BLaER1 (cell line): ENCODE measurements around the gene ARHGAP26.
"Not testable (repeated sequence)": the region's sequence is repeated elsewhere in the genome, so short reads cannot be mapped to it uniquely, and the experiment has no call there.

ENCODE experiments used
- H3K27ac ChIP-seq: shearing (Covaris generic); formaldehyde crosslinking; 2 replicates; pipeline ENCODE4 v1.8.1; 2022
- H3K27me3 ChIP-seq: shearing (Covaris generic); formaldehyde crosslinking; 2 replicates; pipeline ENCODE4 v1.8.1; 2022
- H3K36me3 ChIP-seq: shearing (Covaris generic); formaldehyde crosslinking; 2 replicates; pipeline ENCODE4 v1.8.1; 2022
- H3K4me1 ChIP-seq: shearing (Covaris generic); formaldehyde crosslinking; 2 replicates; pipeline ENCODE4 v1.8.1; 2022
- H3K4me2 ChIP-seq: shearing (Covaris generic); formaldehyde crosslinking; 2 replicates; pipeline ENCODE4 v1.8.1; 2022
- H3K4me3 ChIP-seq: shearing (Covaris generic); formaldehyde crosslinking; 2 replicates; pipeline ENCODE4 v1.8.1; 2022
- H3K9ac ChIP-seq: shearing (Covaris generic); formaldehyde crosslinking; 2 replicates; pipeline ENCODE4 v1.8.1; 2022
- H3K9me3 ChIP-seq: shearing (Covaris generic); formaldehyde crosslinking; 2 replicates; pipeline ENCODE4 v1.8.1; 2022
- H4K20me1 ChIP-seq: shearing (Covaris generic); formaldehyde crosslinking; 2 replicates; pipeline ENCODE4 v1.8.1; 2022
- Cebpa-rat ChIP-seq: shearing (Covaris generic); IDR thresholded peaks from 2 replicates; pipeline ENCODE4 v1.8.1; 2022

Gene ARHGAP26

DNA sequence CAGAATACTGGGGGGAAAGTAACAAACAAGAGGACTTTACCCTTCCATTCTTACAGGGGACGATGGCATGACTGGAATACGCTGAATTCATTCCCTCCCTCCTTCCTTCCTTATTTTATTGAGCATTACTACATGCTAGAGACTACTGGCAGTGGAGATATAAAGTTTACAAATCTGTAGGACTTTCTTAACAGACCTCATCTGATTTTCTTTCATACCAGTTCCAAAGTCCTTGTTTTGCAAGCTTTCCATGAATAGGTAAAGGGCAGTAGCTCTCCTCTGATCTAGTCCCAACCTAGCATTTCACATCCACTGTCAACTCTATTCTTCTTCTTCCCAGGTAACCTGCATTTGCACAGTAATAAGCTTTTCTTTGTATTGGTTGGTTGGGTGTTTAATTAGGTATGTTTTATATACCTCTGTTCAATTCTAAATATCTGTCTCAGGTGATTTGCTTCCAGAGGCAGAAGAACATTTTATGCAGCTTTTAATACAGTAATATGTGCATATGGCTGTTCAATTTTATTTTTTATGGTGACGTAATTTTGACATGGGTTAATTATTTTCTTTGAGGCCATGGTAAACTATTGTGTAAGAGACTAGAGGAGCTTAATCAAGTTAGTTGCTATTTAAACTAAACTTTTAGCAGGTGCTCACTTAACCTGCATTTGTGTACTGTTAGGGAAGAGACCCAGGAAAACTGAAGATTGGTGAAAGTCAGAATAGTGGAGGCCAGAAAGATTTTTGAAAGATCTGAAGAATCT lies 150.9 kb downstream of the ARHGAP26 start:
- no peak overlapping the region for H3K9ac ChIP-seq
- H4K20me1 ChIP-seq: no peaks in the 10 kb centered on the region
- H3K4me2 ChIP-seq: no peak overlapping the region
- no peaks in the 10 kb centered on the region for H3K9me3 ChIP-seq
- peaks cover 16% of the 10 kb centered on the region; the same call in 1 of the 2 replicates for H3K4me1 ChIP-seq
- H3K36me3 ChIP-seq: no peaks in the 10 kb centered on the region
- H3K27me3 ChIP-seq: no peaks in the 10 kb centered on the region
- H3K4me3 ChIP-seq: no peak overlapping the region
- TF ChIP-seq Cebpa-rat: no peak
- H3K27ac ChIP-seq: no peak overlapping the region

DNA sequence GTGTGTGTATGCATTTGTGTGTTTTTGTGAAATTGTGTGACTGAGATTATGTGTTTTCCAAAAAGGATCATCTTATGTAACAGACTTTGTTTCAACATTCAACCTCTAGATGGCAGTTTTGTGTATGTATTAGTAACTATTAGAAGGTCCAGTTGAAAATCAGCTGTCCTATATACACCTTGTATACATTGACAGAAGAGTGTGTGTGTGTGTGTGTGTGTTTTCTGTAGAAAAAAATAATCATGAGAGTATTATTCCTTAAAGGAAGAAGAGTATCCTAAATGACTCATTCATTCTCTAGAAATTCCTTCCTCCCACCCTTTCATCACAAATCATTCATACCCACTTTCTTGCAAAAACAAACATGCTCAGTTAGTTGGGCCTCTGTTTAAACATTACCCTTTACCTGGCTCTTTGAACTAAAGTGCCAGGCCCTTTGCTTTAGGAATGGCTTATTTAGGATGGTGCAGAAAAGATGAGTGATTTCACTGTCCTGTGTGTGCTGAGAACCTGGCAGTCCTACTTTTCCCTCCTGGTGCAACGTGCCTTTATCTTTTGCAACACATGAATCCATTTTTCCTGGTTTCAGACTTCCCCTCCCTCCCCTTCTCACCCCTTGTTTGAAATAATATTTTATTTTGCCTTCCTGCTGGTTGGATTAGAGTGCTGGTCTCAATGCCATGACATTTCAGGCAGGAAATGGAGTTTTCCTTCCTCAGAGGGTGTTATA lies 152.2 kb downstream of the ARHGAP26 start:
- H3K27ac ChIP-seq: 0 out of 2 replicates have a peak overlapping the region, but pooled peaks have one; percentile 22
- H3K4me2 ChIP-seq: 0 out of 2 replicates have a peak overlapping the region, but pooled peaks have one; percentile 8
- H3K4me1 ChIP-seq: 0 out of 2 replicates have a peak, but pooled peaks cover 14% of the 10 kb centered on the region
- no peaks in the 10 kb centered on the region for H3K9me3 ChIP-seq
- H3K9ac ChIP-seq: no peak overlapping the region
- no peaks in the 10 kb centered on the region for H3K27me3 ChIP-seq
- no peak overlapping the region for H3K4me3 ChIP-seq
- TF ChIP-seq Cebpa-rat: no peak
- H4K20me1 ChIP-seq: no peaks in the 10 kb centered on the region
- H3K36me3 ChIP-seq: no peaks in the 10 kb centered on the region

DNA sequence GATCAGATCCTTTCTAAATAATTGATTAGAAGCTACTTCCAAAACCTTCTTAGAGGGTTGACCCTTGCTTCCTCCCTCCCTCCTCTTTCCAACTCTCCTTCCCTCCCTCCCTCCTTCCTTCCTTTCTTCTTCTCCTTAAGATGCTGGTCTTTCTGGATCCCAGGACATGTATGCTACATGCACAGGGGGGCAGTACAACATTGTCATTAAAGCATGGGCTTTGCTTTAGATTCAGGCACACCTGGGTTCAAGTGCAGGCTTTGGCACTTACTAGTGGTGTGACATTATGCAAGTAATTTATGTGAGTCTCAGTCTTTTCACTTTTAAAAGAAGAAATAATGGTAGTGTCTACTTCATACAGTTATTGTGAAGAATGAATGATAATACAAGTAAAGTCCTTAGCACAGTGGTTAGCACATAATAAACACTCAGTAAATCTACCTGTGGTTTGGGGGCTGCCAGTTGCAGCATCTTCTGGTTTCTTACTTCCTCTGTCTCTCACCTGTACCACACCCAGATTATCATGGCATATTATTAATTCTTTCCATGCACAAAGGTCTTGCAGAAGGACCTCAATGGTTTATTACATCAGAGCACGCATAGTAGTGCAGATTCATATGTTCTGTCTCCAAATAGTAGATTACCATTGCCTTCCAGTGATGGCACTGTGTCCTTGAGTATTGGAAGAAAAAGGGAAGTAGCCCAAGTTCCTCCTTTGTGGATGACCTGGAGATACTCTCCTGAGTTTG lies 154.1 kb downstream of the ARHGAP26 start:
- no peak overlapping the region for H3K4me2 ChIP-seq
- no peak overlapping the region for H3K9ac ChIP-seq
- H3K4me3 ChIP-seq: no peak overlapping the region
- no peak for TF ChIP-seq Cebpa-rat
- H3K27me3 ChIP-seq: no peaks in the 10 kb centered on the region
- H3K27ac ChIP-seq: no peak overlapping the region
- no peaks in the 10 kb centered on the region for H3K36me3 ChIP-seq
- H3K9me3 ChIP-seq: no peaks in the 10 kb centered on the region
- H4K20me1 ChIP-seq: no peaks in the 10 kb centered on the region
- peaks cover 16% of the 10 kb centered on the region for H3K4me1 ChIP-seq

DNA sequence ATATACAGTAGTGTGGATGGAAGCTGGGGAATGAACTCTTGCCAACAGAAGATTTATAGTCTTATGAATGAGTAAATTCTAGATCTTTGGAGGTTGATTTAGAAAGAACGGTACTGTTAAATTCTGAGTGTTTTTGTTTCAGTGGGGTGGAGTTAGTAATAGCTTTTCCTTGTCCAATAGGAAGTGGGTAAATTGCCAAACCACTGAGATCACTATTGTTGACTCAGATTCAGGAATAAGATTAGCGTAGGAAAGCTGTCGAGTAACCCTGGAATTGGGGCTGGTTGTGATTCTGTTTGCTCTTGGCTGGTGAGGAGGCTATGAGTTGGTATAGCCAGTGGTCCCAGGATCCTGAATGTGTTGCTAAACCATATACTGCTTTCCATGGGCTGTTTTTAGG lies 155.6 kb downstream of the ARHGAP26 start:
- H3K4me2 ChIP-seq: no peak overlapping the region

DNA sequence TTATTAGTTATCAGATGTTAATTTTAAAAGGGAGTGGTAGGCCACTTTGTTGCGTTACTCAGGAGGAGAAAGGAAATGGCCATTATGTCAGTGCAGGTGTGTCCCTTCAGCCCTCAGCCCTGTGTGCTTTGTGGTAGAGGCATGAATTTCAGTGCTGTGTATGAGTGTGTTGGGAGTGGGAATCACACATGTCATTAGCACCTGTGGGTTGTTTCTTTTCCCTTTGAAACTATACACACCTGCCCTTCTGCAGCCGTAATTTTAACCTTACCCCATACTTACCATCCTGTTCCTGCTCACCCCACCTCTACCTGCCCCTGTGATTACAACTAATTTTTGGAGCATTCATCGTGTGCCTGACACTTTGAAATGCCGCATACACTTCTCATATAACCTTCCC lies 156.4 kb downstream of the ARHGAP26 start:
- Histone ChIP-seq H3K27ac (no peak overlapping the region), H3K9ac (no peak overlapping the region), H3K9me3 (no peaks in the 10 kb centered on the region), H3K4me3 (no peak overlapping the region), H3K27me3 (no peaks in the 10 kb centered on the region), H3K4me1 (peaks cover 35% of the 10 kb centered on the region), H4K20me1 (no peaks in the 10 kb centered on the region), H3K4me2 (no peak overlapping the region), H3K36me3 (no peaks in the 10 kb centered on the region)
- no peak for TF ChIP-seq Cebpa-rat

More for the DNA sequence above, 155.6 kb downstream of the ARHGAP26 start:
- no peak overlapping the region for H3K9ac ChIP-seq
- TF ChIP-seq Cebpa-rat: no peak
- H3K27me3 ChIP-seq: no peaks in the 10 kb centered on the region
- H3K27ac ChIP-seq: no peak overlapping the region
- no peaks in the 10 kb centered on the region for H3K9me3 ChIP-seq
- no peak overlapping the region for H3K4me3 ChIP-seq
- no peaks in the 10 kb centered on the region for H3K36me3 ChIP-seq
- no peaks in the 10 kb centered on the region for H4K20me1 ChIP-seq
- H3K4me1 ChIP-seq: peaks cover 31% of the 10 kb centered on the region

DNA sequence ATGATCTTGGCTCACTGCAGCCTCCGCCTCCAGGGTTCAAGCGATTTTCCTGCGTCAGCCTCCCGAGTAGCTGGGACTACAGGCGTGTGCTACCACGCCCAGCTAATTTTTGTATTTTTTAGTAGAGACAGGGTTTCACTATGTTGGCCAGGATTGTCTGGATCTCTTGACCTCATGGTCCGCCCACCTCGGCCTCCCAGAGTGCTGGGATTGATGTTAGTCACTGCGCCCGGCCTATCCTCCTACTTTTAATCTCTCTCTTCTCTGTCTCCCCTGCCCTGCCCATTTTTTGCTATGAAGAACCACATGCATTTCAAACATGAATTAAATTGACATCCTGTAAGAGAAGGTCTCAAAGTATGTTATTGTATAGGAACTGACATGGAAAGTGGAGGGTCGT lies 158.8 kb downstream of the ARHGAP26 start:
- not testable (repeated sequence) for H3K9me3 ChIP-seq, H3K27me3 ChIP-seq, H3K36me3 ChIP-seq, H3K9ac ChIP-seq, H4K20me1 ChIP-seq, H3K4me3 ChIP-seq
- Histone ChIP-seq H3K27ac (0 out of 2 replicates have a peak overlapping the region, but pooled peaks have one; percentile 52), H3K4me1 (peaks cover 38% of the 10 kb centered on the region), H3K4me2 (peak overlapping the region; percentile 52; the same call in 1 of the 2 replicates)

DNA sequence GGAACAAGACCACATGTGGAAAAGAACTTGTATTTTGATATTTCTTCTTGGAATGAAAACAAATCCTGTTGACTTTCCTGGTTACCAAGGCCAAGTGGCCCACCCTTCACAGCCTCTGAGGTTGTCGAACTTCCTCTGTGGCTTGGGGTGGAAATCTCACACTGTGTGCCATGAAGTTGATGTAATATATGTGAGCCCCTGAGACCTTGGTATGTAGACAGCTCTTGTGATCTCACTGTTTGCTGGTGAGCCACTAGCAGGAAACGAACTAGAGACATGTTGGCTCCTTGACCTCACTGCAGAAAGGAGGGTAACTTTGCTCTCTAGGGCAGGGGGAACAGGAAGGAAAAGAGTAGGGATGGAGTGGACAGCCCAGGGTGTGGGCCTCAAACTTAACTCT lies 159.4 kb downstream of the ARHGAP26 start:
- Histone ChIP-seq H3K4me1 (peaks cover 40% of the 10 kb centered on the region), H4K20me1 (no peaks in the 10 kb centered on the region), H3K4me2 (peak overlapping the region; percentile 52), H3K27me3 (no peaks in the 10 kb centered on the region), H3K36me3 (0 out of 2 replicates have a peak, but pooled peaks cover 6% of the 10 kb centered on the region), H3K4me3 (no peak overlapping the region), H3K9ac (no peak overlapping the region), H3K9me3 (no peaks in the 10 kb centered on the region), H3K27ac (peak overlapping the region; percentile 52)
- TF ChIP-seq Cebpa-rat: no peak

DNA sequence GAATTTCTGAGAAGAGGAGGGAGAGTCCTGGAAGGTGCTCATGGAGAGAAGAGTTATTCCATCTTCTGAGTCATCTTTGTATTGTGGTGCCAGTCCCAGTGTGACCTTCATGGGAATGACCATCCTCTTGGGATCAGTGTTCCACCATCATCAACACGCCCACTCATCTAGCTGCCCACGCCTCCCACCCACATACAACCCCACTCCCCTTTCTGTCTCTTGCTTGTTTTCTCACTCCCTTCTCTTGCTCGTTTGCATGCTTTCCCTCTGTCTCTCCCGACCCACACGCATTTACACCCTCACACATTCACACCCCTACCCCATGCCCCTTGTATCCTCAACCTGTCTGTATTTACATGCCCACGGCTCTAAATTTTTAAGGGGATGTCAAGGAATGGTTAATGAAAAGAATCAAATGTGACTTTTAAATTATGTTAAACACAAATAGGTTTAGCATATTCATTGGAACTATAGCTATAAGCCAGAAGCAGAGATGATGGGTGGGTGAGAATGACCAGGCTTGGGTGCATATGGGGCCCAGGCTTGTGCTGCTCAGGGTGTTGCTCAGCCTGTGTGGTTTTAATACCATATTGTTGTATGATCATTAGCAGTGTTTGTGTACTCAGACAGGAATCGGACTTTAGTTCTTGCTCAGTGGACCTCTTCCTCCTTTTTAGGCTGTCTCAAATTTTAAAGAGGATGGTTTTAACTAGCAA lies 160.4 kb downstream of the ARHGAP26 start:
- Histone ChIP-seq H3K27ac (peak overlapping the region; percentile 52; the same call in 1 of the 2 replicates), H3K27me3 (no peaks in the 10 kb centered on the region), H4K20me1 (no peaks in the 10 kb centered on the region), H3K4me3 (no peak overlapping the region), H3K9ac (no peak overlapping the region), H3K9me3 (no peaks in the 10 kb centered on the region), H3K4me2 (peak overlapping the region; percentile 52), H3K4me1 (peaks cover 47% of the 10 kb centered on the region), H3K36me3 (0 out of 2 replicates have a peak, but pooled peaks cover 6% of the 10 kb centered on the region)
- no peak for TF ChIP-seq Cebpa-rat
